ENCODE data around the gene CARS2.

- TF ChIP-seq CTCF (conservative IDR thresholded peaks at IDR 0.05 in 1 of 2, IDR thresholded peaks at IDR 0.05 in 1 of 2; ENCODE audit: extremely low read depth in 1 of 2, insufficient read depth in 1 of 2, low read depth in 1 of 2, low read length in 2 of 2) (no peak), EZH2 (IDR thresholded peaks at IDR 0.05; ENCODE audit: borderline replicate concordance, low read length) (no peak)
Observed at GRCh38 chr13:110638814-110639806, 66.8 kb downstream of the CARS2 start.
